SK-N-MC (cell line): ENCODE measurements around the gene LPIN2.

Experiments used
- EZH2 ChIP-seq: fragments of 200-600 bp; sonication (generic); IDR thresholded peaks from one replicate; pipeline ENCODE4 v1.6.1; 2017; ENCODE audit warnings: antibody characterized with exemption
- FOXP2 ChIP-seq: optimal IDR thresholded peaks from 2 replicates; pipeline ENCODE3; 2011; ENCODE audit warnings: mild to moderate bottlenecking, moderate library complexity; ENCODE audit not compliant: insufficient read depth; ENCODE audit errors: extremely low read length, control extremely low read depth
- POLR2AphosphoS5 ChIP-seq: IDR thresholded peaks from 2 replicates; pipeline ENCODE4 v1.6.1; 2012; ENCODE audit warnings: mild to moderate bottlenecking, low read depth, low read length, borderline replicate concordance

- TF ChIP-seq EZH2, result no peak
- no peak for TF ChIP-seq POLR2AphosphoS5
- TF ChIP-seq FOXP2, result no peak
Observed at GRCh38 chr18:2968606-2969005, 44.3 kb downstream of the LPIN2 start.
